Astrocyte (in vitro differentiated cells and primary cell): Measurements from ENCODE around the gene DAPK3. TPM values are rescaled to one million over a fixed set of nuclear protein-coding genes. Genes with fewer than 3 reads are reported as not detected.
A peak's percentile ranks its signal among the peaks of the same experiment; 100 is the strongest.

Experiments used
- DNase-seq: peaks from one replicate; pipeline ENCODE4 v3.0.0-alpha.2; 2010; ENCODE audit warnings: low read depth
- FAIRE-seq: peaks from 2 replicates; lab custom pipeline; 2011; peaks lifted over from hg19 to GRCh38; lab: Jason Lieb, UNC
- H2AFZ ChIP-seq: 2 replicates; pipeline ENCODE4 v1.6.0; 2012; ENCODE audit warnings: low read depth, low read length, inconsistent platforms
- H3K27ac ChIP-seq: 2 replicates; pipeline ENCODE4 v1.5.1; 2011; ENCODE audit warnings: low read depth, low read length, inconsistent platforms
- H3K27me3 ChIP-seq: 2 replicates; pipeline ENCODE4 v1.6.0; 2011; ENCODE audit warnings: low read length, inconsistent platforms; ENCODE audit not compliant: insufficient read depth
- H3K36me3 ChIP-seq: 2 replicates; pipeline ENCODE4 v1.5.1; 2011; ENCODE audit warnings: low read length, inconsistent platforms; ENCODE audit not compliant: insufficient read depth
- H3K4me1 ChIP-seq: 2 replicates; pipeline ENCODE4 v1.5.1; 2011; ENCODE audit warnings: low read length, inconsistent platforms; ENCODE audit not compliant: insufficient read depth
- H3K4me2 ChIP-seq: 2 replicates; pipeline ENCODE4 v1.6.0; 2012; ENCODE audit warnings: low read length, inconsistent platforms
- H3K4me3 ChIP-seq: 2 replicates; pipeline ENCODE4 v1.5.1; 2011; ENCODE audit warnings: low read depth, mild to moderate bottlenecking, low read length, inconsistent platforms; ENCODE audit not compliant: insufficient read depth
- H3K79me2 ChIP-seq: 2 replicates; pipeline ENCODE4 v1.6.0; 2012; ENCODE audit warnings: mild to moderate bottlenecking, low read length, inconsistent platforms; ENCODE audit not compliant: insufficient read depth
- H3K9ac ChIP-seq: 2 replicates; pipeline ENCODE4 v1.6.0; 2012; ENCODE audit warnings: mild to moderate bottlenecking, low read length, inconsistent platforms
- H3K9me3 ChIP-seq: 2 replicates; pipeline ENCODE4 v1.5.1; 2012; ENCODE audit warnings: low read depth, mild to moderate bottlenecking, low read length, inconsistent platforms; ENCODE audit not compliant: insufficient read depth
- H4K20me1 ChIP-seq: 2 replicates; pipeline ENCODE4 v1.6.0; 2012; ENCODE audit warnings: low read length, inconsistent platforms; ENCODE audit not compliant: insufficient read depth
- H3K27ac Mint-ChIP-seq: one replicate; pipeline ENCODE4 v1.8.0; 2021; ENCODE audit warnings: mild to moderate bottlenecking, mixed read lengths; ENCODE audit not compliant: unreplicated experiment
- H3K27me3 Mint-ChIP-seq: one replicate; pipeline ENCODE4 v1.8.0; 2021; ENCODE audit warnings: low read depth, mixed read lengths; ENCODE audit not compliant: unreplicated experiment
- H3K36me3 Mint-ChIP-seq: one replicate; pipeline ENCODE4 v1.8.0; 2021; ENCODE audit warnings: low read depth, mixed read lengths; ENCODE audit not compliant: unreplicated experiment
- H3K4me1 Mint-ChIP-seq: one replicate; pipeline ENCODE4 v1.8.0; 2021; ENCODE audit warnings: low read depth, mixed read lengths; ENCODE audit not compliant: unreplicated experiment
- H3K4me3 Mint-ChIP-seq: one replicate; pipeline ENCODE4 v1.8.0; 2021; ENCODE audit warnings: mild to moderate bottlenecking, moderate library complexity, mixed read lengths; ENCODE audit not compliant: unreplicated experiment
- H3K9me3 Mint-ChIP-seq: one replicate; pipeline ENCODE4 v1.8.0; 2021; ENCODE audit warnings: mild to moderate bottlenecking, mixed read lengths; ENCODE audit not compliant: unreplicated experiment
- EZH2 ChIP-seq: IDR thresholded peaks from 2 replicates; pipeline ENCODE4 v1.6.1; 2012; ENCODE audit warnings: mild to moderate bottlenecking, low read length, inconsistent platforms; ENCODE audit not compliant: insufficient read depth
- total RNA-seq: library from RNA; stranded (reverse); gene quantifications from 2 replicates; pipeline ENCODE4 v1.2.1, GENCODE V29; 2021
- TF ChIP-seq, protein P1 (sequence below): IDR thresholded peaks from 2 replicates; pipeline ENCODE4 v1.5.1; 2011; ENCODE audit warnings: low read depth, mild to moderate bottlenecking, inconsistent platforms, low read length, moderate library complexity; ENCODE audit not compliant: insufficient read depth

DAPK3 gene
- total RNA-seq, 1 donor from 2014 or later, result 264 TPM

DNA sequence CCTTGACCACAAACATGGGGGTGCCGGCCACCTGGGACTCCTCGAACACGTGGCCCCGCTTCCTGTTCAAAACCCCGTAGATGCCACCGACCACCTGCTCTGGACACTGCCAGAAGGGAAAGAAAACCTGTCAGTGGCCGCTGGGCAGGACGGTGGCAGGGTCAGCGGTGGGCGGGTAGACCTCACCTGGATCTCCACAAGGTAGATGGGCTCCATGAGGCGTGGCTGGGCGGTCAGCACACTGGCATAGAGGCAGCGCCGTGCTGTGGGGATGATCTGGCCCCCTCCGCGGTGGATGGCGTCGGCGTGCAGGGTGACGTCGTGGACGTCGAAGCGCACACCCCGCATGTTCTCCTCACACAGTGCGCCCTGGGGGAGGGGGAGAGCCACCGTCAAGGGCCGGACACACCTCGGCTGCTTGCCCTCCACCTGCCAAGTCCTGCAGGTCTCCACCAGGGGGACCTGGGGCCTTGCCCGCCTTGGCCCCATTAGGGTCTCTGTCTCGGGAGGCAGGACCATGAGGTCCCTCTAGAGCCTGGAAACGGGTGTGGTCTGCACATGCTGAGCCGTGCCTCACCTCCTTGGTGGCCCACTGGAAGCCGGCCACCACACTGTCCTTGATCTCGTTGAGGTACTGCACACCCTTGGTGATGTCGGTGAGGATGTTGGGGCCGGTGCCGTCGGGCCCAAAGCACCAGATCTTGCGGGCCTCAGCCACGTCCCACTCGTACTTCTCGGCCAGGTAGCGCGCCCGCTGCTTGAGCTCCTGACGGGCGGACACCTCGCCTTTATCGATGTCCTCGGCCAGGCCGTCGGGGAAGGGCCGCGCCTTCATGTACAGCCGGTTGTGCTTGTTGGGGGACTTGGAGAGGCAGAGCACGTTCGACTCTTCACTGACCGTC, 6.6 kb upstream of the DAPK3 start:
- no peaks in the 10 kb centered on the region for H3K27me3 Mint-ChIP-seq
- no peak for FAIRE-seq
- no peak overlapping the region for H3K4me3 Mint-ChIP-seq
- Histone ChIP-seq H4K20me1 (peaks cover 80% of the 10 kb centered on the region), H3K79me2 (peaks cover 75% of the 10 kb centered on the region), H3K9me3 (no peaks in the 10 kb centered on the region), H3K36me3 (peaks cover 67% of the 10 kb centered on the region), H3K9ac (peak overlapping the region; percentile 32), H3K4me2 (peak overlapping the region; percentile 17), H3K4me1 (peaks cover 27% of the 10 kb centered on the region), H3K4me3 (no peak overlapping the region), H3K27me3 (no peaks in the 10 kb centered on the region), H3K27ac (peak overlapping the region; percentile 10), H2AFZ (no peak overlapping the region)
- no peak for DNase-seq
- H3K9me3 Mint-ChIP-seq, result no peaks in the 10 kb centered on the region
- TF ChIP-seq, protein P1, sequence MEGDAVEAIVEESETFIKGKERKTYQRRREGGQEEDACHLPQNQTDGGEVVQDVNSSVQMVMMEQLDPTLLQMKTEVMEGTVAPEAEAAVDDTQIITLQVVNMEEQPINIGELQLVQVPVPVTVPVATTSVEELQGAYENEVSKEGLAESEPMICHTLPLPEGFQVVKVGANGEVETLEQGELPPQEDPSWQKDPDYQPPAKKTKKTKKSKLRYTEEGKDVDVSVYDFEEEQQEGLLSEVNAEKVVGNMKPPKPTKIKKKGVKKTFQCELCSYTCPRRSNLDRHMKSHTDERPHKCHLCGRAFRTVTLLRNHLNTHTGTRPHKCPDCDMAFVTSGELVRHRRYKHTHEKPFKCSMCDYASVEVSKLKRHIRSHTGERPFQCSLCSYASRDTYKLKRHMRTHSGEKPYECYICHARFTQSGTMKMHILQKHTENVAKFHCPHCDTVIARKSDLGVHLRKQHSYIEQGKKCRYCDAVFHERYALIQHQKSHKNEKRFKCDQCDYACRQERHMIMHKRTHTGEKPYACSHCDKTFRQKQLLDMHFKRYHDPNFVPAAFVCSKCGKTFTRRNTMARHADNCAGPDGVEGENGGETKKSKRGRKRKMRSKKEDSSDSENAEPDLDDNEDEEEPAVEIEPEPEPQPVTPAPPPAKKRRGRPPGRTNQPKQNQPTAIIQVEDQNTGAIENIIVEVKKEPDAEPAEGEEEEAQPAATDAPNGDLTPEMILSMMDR, result no peak
- TF ChIP-seq EZH2, result no peak
- H3K36me3 Mint-ChIP-seq, result peaks cover 16% of the 10 kb centered on the region
- H3K4me1 Mint-ChIP-seq, result peaks cover 36% of the 10 kb centered on the region
- H3K27ac Mint-ChIP-seq, result peak overlapping the region; percentile 62

DNA sequence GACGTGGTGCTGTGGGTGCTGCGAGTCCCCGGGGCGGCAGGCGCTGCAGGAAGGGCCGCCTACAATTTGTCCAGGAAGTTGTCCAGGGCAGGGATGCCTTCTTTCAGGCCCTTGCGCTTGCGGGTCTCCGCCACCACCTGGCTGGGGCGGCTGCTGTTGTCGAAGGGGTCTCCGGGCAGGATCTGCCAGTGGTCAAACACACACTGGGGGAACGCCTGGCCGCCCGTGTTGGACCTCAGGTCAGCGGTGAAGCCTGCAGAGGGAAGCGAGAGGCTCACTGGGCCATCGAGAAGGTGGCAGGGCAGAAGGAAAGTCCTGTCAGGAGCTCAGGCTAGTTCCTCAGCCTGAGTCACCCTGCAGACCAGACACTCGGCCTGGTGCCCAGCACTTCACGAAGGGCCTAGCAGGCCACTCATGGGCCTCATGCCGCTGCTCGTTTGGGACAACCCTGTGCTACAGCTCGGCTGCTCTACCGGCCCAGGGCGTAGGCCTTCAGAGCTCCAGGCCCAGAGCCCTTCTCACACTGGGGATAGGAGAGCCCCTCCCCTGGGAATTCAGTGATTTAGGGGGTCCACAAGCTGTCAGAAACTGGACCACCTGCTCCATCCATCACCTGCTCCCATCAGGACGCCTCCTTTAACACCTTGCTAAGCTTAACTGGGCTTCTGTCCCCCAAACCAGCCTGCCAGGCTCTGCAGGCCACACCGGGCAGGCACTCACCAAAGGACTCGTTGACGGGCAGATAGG, 5.8 kb upstream of the DAPK3 start:
- FAIRE-seq, result no peak
- H3K27ac Mint-ChIP-seq, result peak overlapping the region; percentile 87

More for the DNA sequence above, 5.8 kb upstream of the DAPK3 start:
- Histone ChIP-seq H4K20me1 (peaks cover 78% of the 10 kb centered on the region), H3K4me2 (peak overlapping the region; percentile 17), H3K4me1 (peaks cover 26% of the 10 kb centered on the region), H2AFZ (no peak overlapping the region), H3K9me3 (no peaks in the 10 kb centered on the region), H3K27me3 (no peaks in the 10 kb centered on the region), H3K4me3 (peak overlapping the region; percentile 9), H3K36me3 (peaks cover 60% of the 10 kb centered on the region), H3K79me2 (peaks cover 66% of the 10 kb centered on the region), H3K27ac (peak overlapping the region; percentile 10), H3K9ac (peak overlapping the region; percentile 32)
- H3K36me3 Mint-ChIP-seq, result peaks cover 16% of the 10 kb centered on the region
- H3K4me1 Mint-ChIP-seq, result peaks cover 29% of the 10 kb centered on the region
- TF ChIP-seq, protein P1, result no peak
- TF ChIP-seq EZH2, result no peak
- H3K4me3 Mint-ChIP-seq, result peak overlapping the region; percentile 57
- no peaks in the 10 kb centered on the region for H3K27me3 Mint-ChIP-seq
- H3K9me3 Mint-ChIP-seq, result no peaks in the 10 kb centered on the region
- DNase-seq, result no peak
